Measurements from ENCODE around the gene RPS6KC1.

Gene RPS6KC1

GRCh38 chr1:213277036-213277435 is 226.0 kb downstream of the RPS6KC1 start:
- FAIRE-seq = no peak
- DNase-seq (ENCODE audit: insufficient read length, low spot score) = no peak
- no peak for TF ChIP-seq POLR2AphosphoS5 (IDR thresholded peaks at IDR 0.05; ENCODE audit: low read depth, low read length)
- TF ChIP-seq SPI1 (IDR thresholded peaks at IDR 0.05; ENCODE audit: low read depth, low read length) = no peak
- no peak for TF ChIP-seq POU2F2 (IDR thresholded peaks at IDR 0.05; ENCODE audit: low read depth, low read length)
- TF ChIP-seq PAX5 (IDR thresholded peaks at IDR 0.05; ENCODE audit: insufficient read depth, low read length, severe bottlenecking) = no peak
- TF ChIP-seq TAF1 (IDR thresholded peaks at IDR 0.05; ENCODE audit: low read depth, low read length) = no peak
- TF ChIP-seq POLR2A (IDR thresholded peaks at IDR 0.05; ENCODE audit: low read depth, low read length) = no peak

- DNase-seq (ENCODE audit: insufficient read length, low spot score) = no peak
- no peak for FAIRE-seq
- no peak for TF ChIP-seq POU2F2 (IDR thresholded peaks at IDR 0.05; ENCODE audit: low read depth, low read length)
- TF ChIP-seq TAF1 (IDR thresholded peaks at IDR 0.05; ENCODE audit: low read depth, low read length) = no peak
- TF ChIP-seq SPI1 (IDR thresholded peaks at IDR 0.05; ENCODE audit: low read depth, low read length) = no peak
- no peak for TF ChIP-seq POLR2A (IDR thresholded peaks at IDR 0.05; ENCODE audit: low read depth, low read length)
Observed at GRCh38 chr1:213279410-213279809, 228.4 kb downstream of the RPS6KC1 start.

GRCh38 chr1:213281640-213282301 is 230.7 kb downstream of the RPS6KC1 start:
- DNase-seq (ENCODE audit: insufficient read length, low spot score) (no peak), FAIRE-seq (no peak)
- TF ChIP-seq POLR2AphosphoS5 (IDR thresholded peaks at IDR 0.05; ENCODE audit: low read depth, low read length) (no peak), TAF1 (IDR thresholded peaks at IDR 0.05; ENCODE audit: low read depth, low read length) (no peak), SPI1 (IDR thresholded peaks at IDR 0.05; ENCODE audit: low read depth, low read length) (no peak), POU2F2 (IDR thresholded peaks at IDR 0.05; ENCODE audit: low read depth, low read length) (no peak), PAX5 (IDR thresholded peaks at IDR 0.05; ENCODE audit: insufficient read depth, low read length, severe bottlenecking) (no peak), POLR2A (IDR thresholded peaks at IDR 0.05; ENCODE audit: low read depth, low read length) (no peak)

DNA sequence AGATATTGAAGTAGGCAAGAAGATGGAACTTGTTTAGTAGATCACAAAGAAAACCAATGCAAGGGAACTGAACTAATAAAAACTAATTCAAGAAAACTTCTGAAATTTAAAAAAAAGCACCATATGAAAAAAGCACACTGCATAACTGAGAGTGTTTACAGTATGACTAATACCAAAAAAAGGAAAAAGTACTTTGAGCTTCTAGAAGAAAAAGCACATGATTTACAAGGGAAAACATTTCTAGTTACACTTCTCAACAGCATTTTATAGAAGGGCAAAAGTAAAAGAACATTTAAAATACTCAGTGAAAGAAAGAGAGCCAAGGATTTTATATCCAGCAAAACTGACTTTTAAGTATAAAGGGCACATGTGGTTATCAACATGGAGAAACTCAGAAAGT is 233.6 kb downstream of the RPS6KC1 start:
- no peak for TF ChIP-seq PAX5 (IDR thresholded peaks at IDR 0.05; ENCODE audit: insufficient read depth, low read length, severe bottlenecking)
- no peak for TF ChIP-seq POLR2AphosphoS5 (IDR thresholded peaks at IDR 0.05; ENCODE audit: low read depth, low read length)
- no peak for TF ChIP-seq POLR2A (IDR thresholded peaks at IDR 0.05; ENCODE audit: low read depth, low read length)
- no peak for TF ChIP-seq SPI1 (IDR thresholded peaks at IDR 0.05; ENCODE audit: low read depth, low read length)
- no peak for TF ChIP-seq TAF1 (IDR thresholded peaks at IDR 0.05; ENCODE audit: low read depth, low read length)
- TF ChIP-seq POU2F2 (IDR thresholded peaks at IDR 0.05; ENCODE audit: low read depth, low read length) = no peak
- no peak for FAIRE-seq
- no peak for DNase-seq (ENCODE audit: insufficient read length, low spot score)

DNA sequence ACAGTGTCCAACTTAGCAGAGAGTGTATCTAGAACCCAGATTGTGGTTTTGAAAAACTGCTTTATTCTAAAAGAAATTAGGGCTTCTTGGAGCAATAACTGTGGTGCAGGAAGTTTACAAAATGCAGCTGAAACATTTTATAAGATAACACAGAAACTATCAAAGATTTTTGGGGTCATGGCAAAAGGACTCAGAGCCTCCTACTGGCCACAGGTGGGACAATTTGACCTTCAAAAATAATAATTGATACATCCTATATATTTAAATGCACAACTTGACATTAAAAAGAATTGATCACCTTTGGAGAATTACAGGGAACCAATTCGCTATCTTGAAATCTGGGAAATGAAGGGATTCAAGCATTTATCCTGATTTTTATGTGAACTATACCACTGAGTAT is 235.2 kb downstream of the RPS6KC1 start:
- no peak for TF ChIP-seq POLR2A (IDR thresholded peaks at IDR 0.05; ENCODE audit: low read depth, low read length)
- no peak for DNase-seq (ENCODE audit: insufficient read length, low spot score)
- no peak for FAIRE-seq

GRCh38 chr1:213287987-213288386 is 236.9 kb downstream of the RPS6KC1 start:
- FAIRE-seq (no peak), DNase-seq (ENCODE audit: insufficient read length, low spot score) (no peak)
- TF ChIP-seq SPI1 (IDR thresholded peaks at IDR 0.05; ENCODE audit: low read depth, low read length) (no peak), POLR2A (IDR thresholded peaks at IDR 0.05; ENCODE audit: low read depth, low read length) (no peak), PAX5 (IDR thresholded peaks at IDR 0.05; ENCODE audit: insufficient read depth, low read length, severe bottlenecking) (no peak), TAF1 (IDR thresholded peaks at IDR 0.05; ENCODE audit: low read depth, low read length) (no peak), POLR2AphosphoS5 (IDR thresholded peaks at IDR 0.05; ENCODE audit: low read depth, low read length) (no peak), POU2F2 (IDR thresholded peaks at IDR 0.05; ENCODE audit: low read depth, low read length) (no peak)

DNA sequence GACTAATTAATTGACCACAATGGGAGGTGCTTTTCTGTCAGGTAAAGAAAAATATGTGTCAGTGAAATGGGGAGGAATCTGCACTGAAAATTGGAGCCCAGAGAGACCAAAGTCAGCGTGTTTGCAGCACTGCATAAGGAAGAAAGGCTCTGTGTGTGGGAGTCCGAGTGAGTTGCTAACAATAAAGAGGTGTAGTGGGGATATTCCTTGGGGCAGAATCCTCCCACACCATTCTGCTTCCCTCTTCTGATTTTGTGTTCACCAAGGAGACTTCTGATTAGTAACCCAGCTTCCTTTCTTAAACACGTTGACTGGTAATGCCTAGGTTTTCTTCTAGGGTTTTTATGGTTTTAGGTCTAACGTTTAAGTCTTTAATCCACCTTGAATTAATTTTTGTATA is 240.5 kb downstream of the RPS6KC1 start:
- TF ChIP-seq PAX5 (IDR thresholded peaks at IDR 0.05; ENCODE audit: insufficient read depth, low read length, severe bottlenecking) = no peak
- TF ChIP-seq POU2F2 (IDR thresholded peaks at IDR 0.05; ENCODE audit: low read depth, low read length) = no peak
- TF ChIP-seq SPI1 (IDR thresholded peaks at IDR 0.05; ENCODE audit: low read depth, low read length) = no peak
- no peak for TF ChIP-seq TAF1 (IDR thresholded peaks at IDR 0.05; ENCODE audit: low read depth, low read length)
- no peak for TF ChIP-seq POLR2A (IDR thresholded peaks at IDR 0.05; ENCODE audit: low read depth, low read length)
- no peak for TF ChIP-seq POLR2AphosphoS5 (IDR thresholded peaks at IDR 0.05; ENCODE audit: low read depth, low read length)
- FAIRE-seq = no peak
- DNase-seq (ENCODE audit: insufficient read length, low spot score) = no peak

- DNase-seq (ENCODE audit: insufficient read length, low spot score) (no peak), FAIRE-seq (no peak)
- no peak for TF ChIP-seq PAX5 (IDR thresholded peaks at IDR 0.05; ENCODE audit: insufficient read depth, low read length, severe bottlenecking)
- TF ChIP-seq TAF1 (IDR thresholded peaks at IDR 0.05; ENCODE audit: low read depth, low read length) = no peak
- TF ChIP-seq POU2F2 (IDR thresholded peaks at IDR 0.05; ENCODE audit: low read depth, low read length) = no peak
- no peak for TF ChIP-seq POLR2AphosphoS5 (IDR thresholded peaks at IDR 0.05; ENCODE audit: low read depth, low read length)
- TF ChIP-seq SPI1 (IDR thresholded peaks at IDR 0.05; ENCODE audit: low read depth, low read length) = no peak
- no peak for TF ChIP-seq POLR2A (IDR thresholded peaks at IDR 0.05; ENCODE audit: low read depth, low read length)
Observed at GRCh38 chr1:213292614-213293013, 241.6 kb downstream of the RPS6KC1 start.

- FAIRE-seq (no peak), DNase-seq (ENCODE audit: insufficient read length, low spot score) (no peak)
Observed at GRCh38 chr1:213295860-213296259, 244.8 kb downstream of the RPS6KC1 start.

GRCh38 chr1:213296558-213296957 is 245.5 kb downstream of the RPS6KC1 start:
- TF ChIP-seq SPI1 (IDR thresholded peaks at IDR 0.05; ENCODE audit: low read depth, low read length) (no peak), PAX5 (IDR thresholded peaks at IDR 0.05; ENCODE audit: insufficient read depth, low read length, severe bottlenecking) (no peak), POLR2AphosphoS5 (IDR thresholded peaks at IDR 0.05; ENCODE audit: low read depth, low read length) (no peak), TAF1 (IDR thresholded peaks at IDR 0.05; ENCODE audit: low read depth, low read length) (no peak), POLR2A (IDR thresholded peaks at IDR 0.05; ENCODE audit: low read depth, low read length) (no peak), POU2F2 (IDR thresholded peaks at IDR 0.05; ENCODE audit: low read depth, low read length) (no peak)
- no peak for DNase-seq (ENCODE audit: insufficient read length, low spot score)
- no peak for FAIRE-seq

More at GRCh38 chr1:213295860-213296259, 244.8 kb downstream of the RPS6KC1 start:
- no peak for TF ChIP-seq TAF1 (IDR thresholded peaks at IDR 0.05; ENCODE audit: low read depth, low read length)
- TF ChIP-seq POU2F2 (IDR thresholded peaks at IDR 0.05; ENCODE audit: low read depth, low read length) = no peak
- TF ChIP-seq POLR2AphosphoS5 (IDR thresholded peaks at IDR 0.05; ENCODE audit: low read depth, low read length) = no peak

Data from GM12891 (cell line).